Measurements from ENCODE around the gene CLMN. TPM values are rescaled to one million over a fixed set of nuclear protein-coding genes. Genes with fewer than 3 reads are reported as not detected.

CLMN gene
- total and polyA plus RNA-seq, 2 donors (not counting 1 experiment from before 2014, with no cell fraction given), result 9.6 to 51.5 TPM

GRCh38 chr14:95207475-95208233, 112.1 kb downstream of the CLMN start:
- H3K79me2 ChIP-seq (ENCODE audit: control insufficient read depth, insufficient read depth, low read length), result no peaks in the 10 kb centered on the region
- Mint-ChIP-seq H3K9me3 (ENCODE audit: insufficient read depth) (peaks cover 9% of the 10 kb centered on the region), H3K27me3 (peaks cover 3% of the 10 kb centered on the region), H3K4me1 (no peaks in the 10 kb centered on the region), H3K4me3 (no peak overlapping the region), H3K27ac (no peak overlapping the region)
- H4K20me1 ChIP-seq (ENCODE audit: control insufficient read depth, insufficient read depth, low read length, poor library complexity, severe bottlenecking), result no peaks in the 10 kb centered on the region
- H3K4me1 ChIP-seq (ENCODE audit: control insufficient read depth in 2 of 2, insufficient read depth in 2 of 2, low read length in 2 of 2), result no peaks in the 10 kb centered on the region
- no peak overlapping the region for H3K9ac ChIP-seq (ENCODE audit: low read length)
- no peak overlapping the region for H3K4me2 ChIP-seq (replicated peaks; ENCODE audit: low read depth, low read length, poor library complexity, severe bottlenecking)
- 83% methylated on average over 7 of the region's 7 CpGs for WGBS (ENCODE audit: insufficient coverage)
- ChIA-PET CTCF (no interaction called here), POLR2A (no interaction called here)
- peaks cover 0 to 15% of the 10 kb centered on the region in 2 experiments for H3K36me3 ChIP-seq (replicated peaks in 1 of 2; ENCODE audit: control extremely low read depth in 1 of 2, control insufficient read depth in 1 of 2, extremely low read depth in 1 of 2, insufficient read depth in 2 of 2, low read length in 1 of 2)
- ATAC-seq (ENCODE audit: low read depth) (no peak), DNase-seq (no peak)
- H3K27me3 ChIP-seq (replicated peaks in 1 of 4; ENCODE audit: control extremely low read depth in 1 of 4, control insufficient read depth in 3 of 4, insufficient read depth in 4 of 4, low read length in 3 of 4), result no peaks in the 10 kb centered on the region
- no peak overlapping the region for H2AFZ ChIP-seq (ENCODE audit: insufficient read depth, low read depth, low read length, poor library complexity, severe bottlenecking)
- intact Hi-C loops (cut with micrococcal nuclease), result no loop called here
- no peak for TF ChIP-seq CTCF (IDR thresholded peaks at IDR 0.05)
- no peak for TF ChIP-seq EZH2 (IDR thresholded peaks at IDR 0.05; ENCODE audit: borderline replicate concordance, insufficient read depth, low read depth, low read length, poor library complexity, severe bottlenecking)
- H3K9me3 ChIP-seq (ENCODE audit: control extremely low read depth in 1 of 3, control insufficient read depth in 2 of 3, insufficient read depth in 1 of 3, low read length in 2 of 3), result peaks cover 0 to 2% (median 0%) of the 10 kb centered on the region in 3 donors
- H3K27ac ChIP-seq (ENCODE audit: low read length in 2 of 2), result no peak overlapping the region
- H3K4me3 ChIP-seq (ENCODE audit: control extremely low read depth in 1 of 5, extremely low read depth in 1 of 5, insufficient read depth in 1 of 5, low read depth in 2 of 5, low read length in 4 of 5), result no peak overlapping the region

GRCh38 chr14:95206534-95206933, 113.2 kb downstream of the CLMN start:
- intact Hi-C loops (cut with micrococcal nuclease), result no loop called here
- POLR2A ChIA-PET, result no interaction called here

More at GRCh38 chr14:95206534-95206933, 113.2 kb downstream of the CLMN start:
- H3K27ac ChIP-seq (ENCODE audit: low read length in 2 of 2), result no peak overlapping the region
- peaks cover 3% of the 10 kb centered on the region for H3K27me3 Mint-ChIP-seq
- no peak overlapping the region for H3K4me3 Mint-ChIP-seq
- DNase-seq (no peak), ATAC-seq (ENCODE audit: low read depth) (no peak)
- TF ChIP-seq CTCF (IDR thresholded peaks at IDR 0.05) (no peak), EZH2 (IDR thresholded peaks at IDR 0.05; ENCODE audit: borderline replicate concordance, insufficient read depth, low read depth, low read length, poor library complexity, severe bottlenecking) (no peak)
- CTCF ChIA-PET, result no interaction called here
- 100% methylated on average over 1 of the region's 2 CpGs for WGBS (ENCODE audit: insufficient coverage)
- no peaks in the 10 kb centered on the region for H3K27me3 ChIP-seq (replicated peaks in 1 of 4; ENCODE audit: control extremely low read depth in 1 of 4, control insufficient read depth in 3 of 4, insufficient read depth in 4 of 4, low read length in 3 of 4)
- no peaks in the 10 kb centered on the region for H3K79me2 ChIP-seq (ENCODE audit: control insufficient read depth, insufficient read depth, low read length)
- no peak overlapping the region for H2AFZ ChIP-seq (ENCODE audit: insufficient read depth, low read depth, low read length, poor library complexity, severe bottlenecking)
- H3K4me1 ChIP-seq (ENCODE audit: control insufficient read depth in 2 of 2, insufficient read depth in 2 of 2, low read length in 2 of 2), result no peaks in the 10 kb centered on the region
- H3K4me2 ChIP-seq (replicated peaks; ENCODE audit: low read depth, low read length, poor library complexity, severe bottlenecking), result no peak overlapping the region
- no peak overlapping the region for H3K4me3 ChIP-seq (ENCODE audit: control extremely low read depth in 1 of 5, extremely low read depth in 1 of 5, insufficient read depth in 1 of 5, low read depth in 2 of 5, low read length in 4 of 5)
- H3K36me3 ChIP-seq (replicated peaks in 1 of 2; ENCODE audit: control extremely low read depth in 1 of 2, control insufficient read depth in 1 of 2, extremely low read depth in 1 of 2, insufficient read depth in 2 of 2, low read length in 1 of 2), result peaks cover 0 to 15% of the 10 kb centered on the region in 2 experiments
- H3K4me1 Mint-ChIP-seq, result no peaks in the 10 kb centered on the region
- no peak overlapping the region for H3K27ac Mint-ChIP-seq
- H3K9me3 ChIP-seq (ENCODE audit: control extremely low read depth in 1 of 3, control insufficient read depth in 2 of 3, insufficient read depth in 1 of 3, low read length in 2 of 3), result peaks cover 0 to 5% (median 0%) of the 10 kb centered on the region in 3 donors
- H3K9me3 Mint-ChIP-seq (ENCODE audit: insufficient read depth), result peaks cover 9% of the 10 kb centered on the region
- no peaks in the 10 kb centered on the region for H4K20me1 ChIP-seq (ENCODE audit: control insufficient read depth, insufficient read depth, low read length, poor library complexity, severe bottlenecking)
- no peak overlapping the region for H3K9ac ChIP-seq (ENCODE audit: low read length)
